Upper lobe of right lung (tissue), 1 donor: Measurements from ENCODE around the gene CTSL. TPM values are rescaled to one million over a fixed set of nuclear protein-coding genes. Genes with fewer than 3 reads are reported as not detected.

ENCODE experiments used
- ATAC-seq: fragments of 200-7000 bp; cut with Tn5 transposase; one replicate; pipeline ENCODE4 v1.9.1; 2020; ENCODE audit warnings: mild to moderate bottlenecking, moderate library complexity
- DNase-seq: peaks from one replicate; pipeline ENCODE4 v3.0.0-alpha.2; 2020
- H3K27ac ChIP-seq: fragments of 200-600 bp; one replicate; pipeline ENCODE4 v1.8.0; 2022
- H3K27me3 ChIP-seq: fragments of 200-600 bp; one replicate; pipeline ENCODE4 v1.8.0; 2022; ENCODE audit warnings: mild to moderate bottlenecking
- H3K36me3 ChIP-seq: fragments of 200-600 bp; one replicate; pipeline ENCODE4 v1.8.0; 2022
- H3K4me1 ChIP-seq: fragments of 200-600 bp; one replicate; pipeline ENCODE4 v1.8.0; 2022
- H3K4me3 ChIP-seq: fragments of 200-600 bp; one replicate; pipeline ENCODE4 v1.8.0; 2022; ENCODE audit warnings: mild to moderate bottlenecking
- H3K9me3 ChIP-seq: fragments of 200-600 bp; one replicate; pipeline ENCODE4 v1.8.0; 2022
- intact Hi-C: fragments of 100-400 bp; cut with DNase I; formaldehyde crosslinking; loops from one replicate; pipeline ENCODE4 v1.11.0; 2022
- total RNA-seq: library from RNA; stranded (reverse); fragmentation: NEBNext Ultra II Directional; extraction: Animal tissue kit (Norgen Biotek cat#: 25700); gene quantifications from one replicate; pipeline ENCODE4 v1.2.1, GENCODE V29; 2021
- TF ChIP-seq, protein P1 (sequence below): fragments of 200-600 bp; IDR thresholded peaks from one replicate; pipeline ENCODE4 v1.8.0; 2022; ENCODE audit warnings: antibody characterized with exemption
- donor health status: DM: no; HTN: yes; CAD: no; lungs with severe emphysema.

CTSL gene
- total RNA-seq, 1 donor from 2014 or later: 146 TPM

- TF ChIP-seq, protein P1, sequence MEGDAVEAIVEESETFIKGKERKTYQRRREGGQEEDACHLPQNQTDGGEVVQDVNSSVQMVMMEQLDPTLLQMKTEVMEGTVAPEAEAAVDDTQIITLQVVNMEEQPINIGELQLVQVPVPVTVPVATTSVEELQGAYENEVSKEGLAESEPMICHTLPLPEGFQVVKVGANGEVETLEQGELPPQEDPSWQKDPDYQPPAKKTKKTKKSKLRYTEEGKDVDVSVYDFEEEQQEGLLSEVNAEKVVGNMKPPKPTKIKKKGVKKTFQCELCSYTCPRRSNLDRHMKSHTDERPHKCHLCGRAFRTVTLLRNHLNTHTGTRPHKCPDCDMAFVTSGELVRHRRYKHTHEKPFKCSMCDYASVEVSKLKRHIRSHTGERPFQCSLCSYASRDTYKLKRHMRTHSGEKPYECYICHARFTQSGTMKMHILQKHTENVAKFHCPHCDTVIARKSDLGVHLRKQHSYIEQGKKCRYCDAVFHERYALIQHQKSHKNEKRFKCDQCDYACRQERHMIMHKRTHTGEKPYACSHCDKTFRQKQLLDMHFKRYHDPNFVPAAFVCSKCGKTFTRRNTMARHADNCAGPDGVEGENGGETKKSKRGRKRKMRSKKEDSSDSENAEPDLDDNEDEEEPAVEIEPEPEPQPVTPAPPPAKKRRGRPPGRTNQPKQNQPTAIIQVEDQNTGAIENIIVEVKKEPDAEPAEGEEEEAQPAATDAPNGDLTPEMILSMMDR: no peak
- ATAC-seq (peak; percentile 61), DNase-seq (no peak)
- H3K36me3 ChIP-seq: no peaks in the 10 kb centered on the region
- H3K4me1 ChIP-seq: no peaks in the 10 kb centered on the region
- H3K27me3 ChIP-seq: no peaks in the 10 kb centered on the region
- no peak overlapping the region for H3K4me3 ChIP-seq
- H3K27ac ChIP-seq: no peak overlapping the region
- intact Hi-C loops: no loop called here
- no peaks in the 10 kb centered on the region for H3K9me3 ChIP-seq
Measured at GRCh38 chr9:87776481-87777379, 50.8 kb downstream of the CTSL start.

DNA sequence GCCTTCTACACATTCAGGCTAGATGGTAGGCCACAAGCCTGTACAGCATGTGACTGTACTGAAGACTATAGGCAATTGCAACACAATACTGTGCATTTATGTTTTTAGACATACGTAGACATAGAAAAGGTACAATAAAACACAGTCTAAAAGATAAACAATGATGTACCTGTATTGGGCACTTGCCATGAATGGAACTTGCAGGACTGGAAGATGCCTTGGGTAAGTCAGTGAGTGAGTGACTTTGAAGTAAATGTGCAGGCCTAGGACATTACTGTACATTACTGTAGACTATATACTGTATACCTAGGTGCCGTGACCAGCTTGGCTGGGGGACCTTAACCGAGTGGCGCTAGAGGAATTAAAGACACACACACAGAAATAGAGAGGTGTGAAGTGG is 53.1 kb downstream of the CTSL start:
- DNase-seq: no peak
- intact Hi-C loops: no loop called here
- no peak for ATAC-seq
- Histone ChIP-seq H3K9me3 (no peaks in the 10 kb centered on the region), H3K4me1 (no peaks in the 10 kb centered on the region), H3K36me3 (no peaks in the 10 kb centered on the region), H3K27me3 (no peaks in the 10 kb centered on the region), H3K4me3 (no peak overlapping the region), H3K27ac (no peak overlapping the region)
- TF ChIP-seq, protein P1: no peak

Other genes starting within 250 kb of the CTSL start
- 168 TPM for gene DAPK1, start 228.3 kb upstream of the CTSL start, total RNA-seq
- not detected for gene SPATA31E1, start 156.8 kb downstream of the CTSL start, total RNA-seq
- gene SPATA31C1, start 191.8 kb downstream of the CTSL start, total RNA-seq: not detected
- 6.7 TPM for gene CDK20, start 248.4 kb downstream of the CTSL start, total RNA-seq